HL-60 (cell line): ENCODE results near the gene SLC7A1.

ENCODE experiments used
- GABPA ChIP-seq: IDR thresholded peaks from 2 replicates; pipeline ENCODE4 v1.6.1; 2012; ENCODE audit warnings: low read depth
- POLR2AphosphoS5 ChIP-seq: IDR thresholded peaks from 2 replicates; pipeline ENCODE4 v1.6.1; 2012; ENCODE audit warnings: low read depth
- TF ChIP-seq, protein P1 (sequence below): IDR thresholded peaks from 2 replicates; pipeline ENCODE4 v1.6.1; 2012; ENCODE audit warnings: low read depth; ENCODE audit not compliant: insufficient replicate concordance
- TF ChIP-seq, protein P2 (sequence below): IDR thresholded peaks from one replicate; pipeline ENCODE4 v1.5.1; 2011; ENCODE audit warnings: low read length, control low read depth, inconsistent platforms; ENCODE audit not compliant: insufficient read depth

- TF ChIP-seq, protein P1, sequence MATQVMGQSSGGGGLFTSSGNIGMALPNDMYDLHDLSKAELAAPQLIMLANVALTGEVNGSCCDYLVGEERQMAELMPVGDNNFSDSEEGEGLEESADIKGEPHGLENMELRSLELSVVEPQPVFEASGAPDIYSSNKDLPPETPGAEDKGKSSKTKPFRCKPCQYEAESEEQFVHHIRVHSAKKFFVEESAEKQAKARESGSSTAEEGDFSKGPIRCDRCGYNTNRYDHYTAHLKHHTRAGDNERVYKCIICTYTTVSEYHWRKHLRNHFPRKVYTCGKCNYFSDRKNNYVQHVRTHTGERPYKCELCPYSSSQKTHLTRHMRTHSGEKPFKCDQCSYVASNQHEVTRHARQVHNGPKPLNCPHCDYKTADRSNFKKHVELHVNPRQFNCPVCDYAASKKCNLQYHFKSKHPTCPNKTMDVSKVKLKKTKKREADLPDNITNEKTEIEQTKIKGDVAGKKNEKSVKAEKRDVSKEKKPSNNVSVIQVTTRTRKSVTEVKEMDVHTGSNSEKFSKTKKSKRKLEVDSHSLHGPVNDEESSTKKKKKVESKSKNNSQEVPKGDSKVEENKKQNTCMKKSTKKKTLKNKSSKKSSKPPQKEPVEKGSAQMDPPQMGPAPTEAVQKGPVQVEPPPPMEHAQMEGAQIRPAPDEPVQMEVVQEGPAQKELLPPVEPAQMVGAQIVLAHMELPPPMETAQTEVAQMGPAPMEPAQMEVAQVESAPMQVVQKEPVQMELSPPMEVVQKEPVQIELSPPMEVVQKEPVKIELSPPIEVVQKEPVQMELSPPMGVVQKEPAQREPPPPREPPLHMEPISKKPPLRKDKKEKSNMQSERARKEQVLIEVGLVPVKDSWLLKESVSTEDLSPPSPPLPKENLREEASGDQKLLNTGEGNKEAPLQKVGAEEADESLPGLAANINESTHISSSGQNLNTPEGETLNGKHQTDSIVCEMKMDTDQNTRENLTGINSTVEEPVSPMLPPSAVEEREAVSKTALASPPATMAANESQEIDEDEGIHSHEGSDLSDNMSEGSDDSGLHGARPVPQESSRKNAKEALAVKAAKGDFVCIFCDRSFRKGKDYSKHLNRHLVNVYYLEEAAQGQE: no peak
- TF ChIP-seq, protein P2, sequence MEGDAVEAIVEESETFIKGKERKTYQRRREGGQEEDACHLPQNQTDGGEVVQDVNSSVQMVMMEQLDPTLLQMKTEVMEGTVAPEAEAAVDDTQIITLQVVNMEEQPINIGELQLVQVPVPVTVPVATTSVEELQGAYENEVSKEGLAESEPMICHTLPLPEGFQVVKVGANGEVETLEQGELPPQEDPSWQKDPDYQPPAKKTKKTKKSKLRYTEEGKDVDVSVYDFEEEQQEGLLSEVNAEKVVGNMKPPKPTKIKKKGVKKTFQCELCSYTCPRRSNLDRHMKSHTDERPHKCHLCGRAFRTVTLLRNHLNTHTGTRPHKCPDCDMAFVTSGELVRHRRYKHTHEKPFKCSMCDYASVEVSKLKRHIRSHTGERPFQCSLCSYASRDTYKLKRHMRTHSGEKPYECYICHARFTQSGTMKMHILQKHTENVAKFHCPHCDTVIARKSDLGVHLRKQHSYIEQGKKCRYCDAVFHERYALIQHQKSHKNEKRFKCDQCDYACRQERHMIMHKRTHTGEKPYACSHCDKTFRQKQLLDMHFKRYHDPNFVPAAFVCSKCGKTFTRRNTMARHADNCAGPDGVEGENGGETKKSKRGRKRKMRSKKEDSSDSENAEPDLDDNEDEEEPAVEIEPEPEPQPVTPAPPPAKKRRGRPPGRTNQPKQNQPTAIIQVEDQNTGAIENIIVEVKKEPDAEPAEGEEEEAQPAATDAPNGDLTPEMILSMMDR: no peak
- TF ChIP-seq POLR2AphosphoS5: no peak
- no peak for TF ChIP-seq GABPA
These were observed 65.7 kb downstream of the SLC7A1 start for GRCh38 chr13:29529754-29530153.
